ENCODE results near the gene APOH.

Gene APOH

GRCh38 chr17:66191593-66192377 is 37.4 kb downstream of the APOH start, which contains the start of gene CEP112:
Gene CEP112 (minus strand): TSS chr17:66192133.
- peak; percentile 37 for DNase-seq (ENCODE audit: low read depth)
- TF ChIP-seq CTCF (conservative IDR thresholded peaks at IDR 0.05; ENCODE audit: low read depth, low read length): no peak
- H3K4me3 ChIP-seq (ENCODE audit: low read length): peak within 1 kb of the TSS; percentile 70

- peak overlapping the region; percentile 70 for H3K4me3 ChIP-seq (ENCODE audit: low read length)
- no peak for DNase-seq (ENCODE audit: low read depth)
- no peak for TF ChIP-seq CTCF (conservative IDR thresholded peaks at IDR 0.05; ENCODE audit: low read depth, low read length)
These were observed 38.2 kb downstream of the APOH start for GRCh38 chr17:66190738-66191592.

GRCh38 chr17:66187718-66188117 is 41.5 kb downstream of the APOH start:
- TF ChIP-seq CTCF (conservative IDR thresholded peaks at IDR 0.05; ENCODE audit: low read depth, low read length): no peak
- no peak overlapping the region for H3K4me3 ChIP-seq (ENCODE audit: low read length)
- no peak for DNase-seq (ENCODE audit: low read depth)

GRCh38 chr17:66185862-66186261 is 43.4 kb downstream of the APOH start:
- H3K4me3 ChIP-seq (ENCODE audit: low read length): no peak overlapping the region
- no peak for TF ChIP-seq CTCF (conservative IDR thresholded peaks at IDR 0.05; ENCODE audit: low read depth, low read length)
- DNase-seq (ENCODE audit: low read depth): no peak

GRCh38 chr17:66184392-66184791 is 44.8 kb downstream of the APOH start:
- no peak for DNase-seq (ENCODE audit: low read depth)

GRCh38 chr17:66183529-66183928 is 45.7 kb downstream of the APOH start:
- no peak for TF ChIP-seq CTCF (conservative IDR thresholded peaks at IDR 0.05; ENCODE audit: low read depth, low read length)
- no peak overlapping the region for H3K4me3 ChIP-seq (ENCODE audit: low read length)
- no peak for DNase-seq (ENCODE audit: low read depth)

More at GRCh38 chr17:66184392-66184791, 44.8 kb downstream of the APOH start:
- no peak overlapping the region for H3K4me3 ChIP-seq (ENCODE audit: low read length)
- TF ChIP-seq CTCF (conservative IDR thresholded peaks at IDR 0.05; ENCODE audit: low read depth, low read length): no peak

Data from retinal pigment epithelial cell (primary cell).